ENCODE measurements around the gene SLC9A5.

The SLC9A5 gene

DNA sequence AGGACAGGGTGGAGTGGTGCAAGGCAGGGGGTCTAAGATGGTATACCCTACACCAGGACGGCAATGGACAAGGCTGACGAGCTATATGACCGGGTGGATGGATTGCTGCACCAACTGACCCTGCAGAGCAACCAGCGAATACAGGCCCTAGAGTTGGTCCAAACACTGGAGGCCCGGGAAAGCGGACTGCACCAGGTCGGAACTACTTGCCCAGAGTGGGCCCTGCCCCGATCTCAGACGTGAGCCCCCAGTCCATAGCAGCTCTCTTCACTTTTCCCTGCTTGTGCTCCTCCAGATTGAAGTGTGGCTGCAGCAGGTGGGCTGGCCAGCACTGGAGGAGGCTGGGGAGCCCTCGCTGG lies 33.6 kb downstream of the SLC9A5 start:
- no peak for DNase-seq

DNA sequence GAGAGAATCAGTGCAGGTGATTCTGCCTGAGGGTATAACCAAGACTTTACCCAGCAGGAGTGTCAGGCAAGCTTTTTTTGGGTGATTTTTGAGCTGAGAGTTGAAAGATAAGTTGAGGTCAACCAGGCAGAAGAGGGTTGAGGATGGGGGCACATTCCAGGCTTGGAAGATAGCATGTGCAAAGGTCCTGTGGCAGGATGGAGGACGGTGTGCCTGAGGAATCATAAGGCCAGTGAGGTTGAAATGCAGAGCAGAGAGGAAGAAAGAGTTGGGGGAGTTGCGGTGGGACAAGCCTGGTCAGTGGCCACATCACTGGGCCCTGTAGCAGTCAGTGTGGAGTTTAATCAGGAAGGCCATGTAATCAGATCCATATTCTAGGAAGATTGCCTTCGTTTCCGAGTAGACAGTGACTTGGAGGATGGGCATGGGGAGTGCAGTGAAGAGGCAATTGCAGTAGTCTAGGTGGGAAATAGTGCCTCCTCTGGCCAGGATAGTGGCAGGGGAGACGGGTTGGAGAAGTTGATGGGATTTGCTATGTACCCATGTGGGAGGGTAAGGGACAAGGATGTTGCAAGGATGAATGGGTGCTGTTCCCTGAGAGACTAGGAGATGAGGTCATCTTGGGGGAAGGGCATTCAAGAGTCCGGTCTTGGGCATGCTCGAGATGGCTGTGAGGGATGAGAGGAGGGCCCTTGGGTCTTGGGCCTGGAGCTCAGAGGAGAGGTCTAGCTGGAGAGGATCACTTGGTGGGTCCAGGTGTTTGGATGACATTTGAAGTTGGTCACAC lies 34.5 kb downstream of the SLC9A5 start:
- DNase-seq = no peak

DNA sequence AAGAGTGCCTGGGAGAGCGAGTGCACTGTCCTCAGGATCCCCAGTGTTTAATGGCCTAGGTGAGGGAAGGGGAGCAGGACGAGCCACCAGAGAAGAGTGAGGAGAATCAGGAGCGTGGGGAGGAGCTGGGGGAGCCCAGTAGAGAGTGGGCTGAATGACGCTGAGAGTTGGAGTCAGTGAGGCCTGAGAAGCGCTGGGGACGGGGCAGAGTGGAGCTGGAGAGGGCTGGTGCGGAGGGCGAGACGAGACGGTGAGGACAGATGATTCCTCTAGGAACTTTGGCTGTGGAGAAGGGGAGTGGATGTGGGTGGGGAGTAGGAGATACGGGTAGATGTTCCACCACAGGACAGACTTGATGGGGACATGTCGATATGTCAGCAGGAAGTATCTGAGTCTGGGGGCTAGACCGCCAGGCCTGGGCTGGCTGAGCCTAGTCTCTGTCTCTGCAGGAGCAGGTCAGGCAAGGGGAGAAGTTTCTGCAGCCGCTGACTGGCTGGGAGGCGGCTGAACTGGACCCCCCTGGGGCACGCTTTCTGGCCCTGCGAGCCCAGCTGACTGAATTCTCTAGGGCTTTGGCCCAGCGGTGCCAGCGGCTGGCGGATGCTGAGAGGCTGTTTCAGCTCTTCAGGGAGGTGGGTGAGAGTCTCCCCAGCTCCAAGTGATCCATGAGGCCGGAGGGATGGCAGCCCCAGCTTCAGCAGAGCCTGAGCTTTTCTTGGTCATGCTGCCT lies 35.2 kb downstream of the SLC9A5 start:
- no peak for DNase-seq

DNA sequence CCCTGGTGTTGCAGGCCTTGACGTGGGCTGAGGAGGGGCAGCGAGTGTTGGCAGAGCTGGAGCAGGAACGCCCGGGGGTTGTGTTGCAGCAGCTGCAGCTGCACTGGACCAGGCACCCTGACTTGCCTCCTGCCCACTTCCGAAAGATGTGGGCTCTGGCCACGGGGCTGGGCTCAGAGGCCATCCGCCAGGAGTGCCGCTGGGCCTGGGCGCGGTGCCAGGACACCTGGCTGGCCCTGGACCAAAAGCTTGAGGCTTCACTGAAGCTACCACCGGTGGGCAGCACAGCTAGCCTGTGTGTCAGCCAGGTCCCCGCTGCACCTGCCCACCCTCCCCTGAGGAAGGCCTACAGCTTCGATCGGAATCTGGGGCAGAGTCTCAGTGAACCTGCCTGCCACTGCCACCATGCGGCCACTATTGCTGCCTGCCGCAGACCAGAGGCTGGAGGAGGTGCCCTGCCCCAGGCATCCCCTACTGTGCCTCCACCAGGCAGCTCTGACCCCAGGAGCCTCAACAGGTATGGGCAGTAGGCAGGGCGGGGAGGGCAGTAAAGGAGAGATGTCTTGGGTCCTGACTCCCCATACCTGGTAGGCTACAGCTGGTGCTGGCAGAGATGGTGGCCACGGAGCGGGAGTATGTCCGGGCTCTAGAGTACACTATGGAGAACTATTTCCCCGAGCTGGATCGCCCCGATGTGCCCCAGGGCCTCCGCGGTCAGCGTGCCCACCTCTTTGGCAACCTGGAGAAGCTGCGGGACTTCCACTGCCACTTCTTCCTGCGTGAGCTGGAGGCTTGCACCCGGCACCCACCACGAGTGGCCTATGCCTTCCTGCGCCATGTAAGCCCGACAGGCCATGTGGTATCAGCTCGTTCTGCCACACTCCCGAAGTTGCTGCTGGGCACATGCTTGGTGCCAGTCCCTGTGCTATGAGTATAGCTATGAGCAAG lies 36.2 kb downstream of the SLC9A5 start:
- no peak for DNase-seq

DNA sequence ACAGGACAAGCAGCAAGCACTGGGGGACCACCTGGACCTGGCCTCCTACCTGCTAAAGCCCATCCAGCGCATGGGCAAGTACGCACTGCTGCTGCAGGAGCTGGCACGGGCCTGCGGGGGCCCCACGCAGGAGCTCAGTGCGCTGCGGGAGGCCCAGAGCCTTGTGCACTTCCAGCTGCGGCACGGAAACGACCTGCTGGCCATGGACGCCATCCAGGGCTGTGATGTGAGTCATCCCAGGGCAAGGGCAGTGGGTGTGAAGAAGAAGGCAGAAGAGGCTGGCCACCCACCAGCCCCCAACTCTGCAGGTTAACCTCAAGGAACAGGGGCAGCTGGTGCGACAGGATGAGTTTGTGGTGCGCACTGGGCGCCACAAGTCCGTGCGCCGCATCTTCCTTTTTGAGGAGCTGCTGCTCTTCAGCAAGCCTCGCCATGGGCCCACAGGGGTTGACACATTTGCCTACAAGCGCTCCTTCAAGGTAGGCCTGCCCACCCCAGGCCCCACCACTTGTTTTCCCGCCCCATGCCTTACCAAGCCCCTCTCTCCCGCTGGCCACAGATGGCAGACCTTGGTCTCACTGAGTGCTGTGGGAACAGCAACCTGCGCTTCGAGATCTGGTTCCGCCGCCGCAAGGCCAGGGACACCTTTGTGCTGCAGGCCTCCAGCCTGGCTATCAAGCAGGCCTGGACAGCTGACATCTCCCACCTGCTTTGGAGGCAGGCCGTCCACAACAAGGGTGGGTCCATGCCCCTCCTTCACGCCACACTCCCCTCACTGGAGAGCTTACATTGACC lies 37.9 kb downstream of the SLC9A5 start:
- no peak for DNase-seq

DNA sequence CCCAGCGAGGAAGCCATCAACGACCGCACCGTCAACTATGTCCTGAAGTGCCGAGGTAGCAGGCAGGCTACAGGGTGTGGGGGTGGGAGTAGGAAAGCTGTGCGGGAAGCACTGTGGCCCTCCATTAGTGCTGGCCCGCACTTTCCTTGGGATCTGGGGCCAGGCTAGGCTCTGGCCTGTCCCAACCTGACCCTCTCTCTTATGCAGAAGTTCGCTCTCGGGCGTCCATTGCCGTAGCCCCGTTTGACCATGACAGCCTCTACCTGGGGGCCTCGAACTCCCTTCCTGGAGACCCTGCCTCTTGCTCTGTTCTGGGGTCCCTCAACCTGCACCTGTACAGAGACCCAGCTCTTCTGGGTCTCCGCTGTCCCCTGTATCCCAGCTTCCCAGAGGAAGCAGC lies 39.2 kb downstream of the SLC9A5 start:
- DNase-seq = no peak

DNA sequence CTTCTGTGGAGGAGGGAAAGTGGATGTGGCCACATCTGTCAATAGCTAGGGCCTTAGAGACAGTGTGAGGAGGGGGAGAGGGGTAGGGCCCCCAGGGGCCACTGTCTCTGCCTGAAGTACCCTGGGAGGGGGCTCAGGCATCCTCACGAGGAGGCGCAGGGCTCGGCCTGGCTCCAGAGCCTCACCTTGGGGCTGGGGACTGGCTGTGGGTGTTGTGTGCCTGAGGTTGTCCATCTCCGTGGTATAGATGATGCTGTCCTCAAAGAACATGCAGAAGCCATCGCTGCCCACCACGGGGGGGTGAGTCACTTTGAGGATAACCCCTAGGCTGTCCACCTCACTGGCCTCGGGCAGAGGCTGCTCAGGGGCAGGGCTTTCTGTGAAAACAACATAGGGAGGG lies 42.7 kb downstream of the SLC9A5 start:
- DNase-seq = no peak

DNA sequence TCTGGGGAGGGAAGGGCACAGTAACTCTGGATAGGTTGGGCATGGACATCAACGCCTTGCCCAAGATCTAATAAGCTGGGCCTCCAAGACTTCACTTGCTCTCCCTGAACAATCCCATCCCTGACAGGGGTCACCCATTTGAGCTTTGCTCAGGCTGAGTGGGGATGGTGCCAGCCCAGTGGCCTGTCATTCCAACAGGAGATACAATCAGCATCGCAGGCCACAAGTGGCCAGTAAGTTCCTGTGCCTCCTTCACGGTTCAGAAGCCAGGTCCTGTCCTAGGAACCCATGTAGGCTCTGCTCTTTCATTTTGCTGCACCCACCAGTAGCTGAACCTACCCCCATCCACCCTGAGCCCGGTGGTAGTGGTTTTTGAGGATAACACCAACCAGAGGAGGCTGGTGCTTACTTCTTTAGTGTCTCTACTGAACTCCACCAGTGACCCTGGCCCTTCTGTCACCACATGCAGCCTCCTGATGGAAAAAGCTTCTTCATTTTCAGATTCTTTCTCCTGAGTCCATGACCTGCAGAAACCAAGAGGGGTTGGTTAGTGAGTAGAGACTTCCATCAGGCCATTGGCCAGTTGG lies 45.5 kb downstream of the SLC9A5 start:
- no peak for DNase-seq

DNA sequence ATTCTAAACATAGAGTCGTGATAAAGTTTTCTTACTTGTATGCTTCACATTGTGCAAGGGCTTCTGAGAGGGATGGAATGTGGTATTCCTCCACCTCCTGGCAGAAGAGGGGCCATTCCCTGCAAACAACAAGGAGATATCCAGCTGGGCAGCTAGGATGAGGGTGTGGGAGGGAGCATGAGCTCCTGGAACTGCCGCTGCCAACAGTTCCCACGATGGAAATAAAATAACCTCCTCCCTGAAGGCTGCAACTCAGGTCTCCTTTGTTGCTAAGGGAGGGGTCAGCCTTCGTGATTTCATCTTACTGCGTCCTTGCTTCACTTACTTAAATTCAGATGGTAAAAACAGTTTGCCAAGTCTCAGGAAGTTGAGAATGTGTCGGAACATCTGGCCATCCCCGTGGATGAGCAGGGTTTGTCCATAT lies 46.2 kb downstream of the SLC9A5 start:
- no peak for DNase-seq

DNA sequence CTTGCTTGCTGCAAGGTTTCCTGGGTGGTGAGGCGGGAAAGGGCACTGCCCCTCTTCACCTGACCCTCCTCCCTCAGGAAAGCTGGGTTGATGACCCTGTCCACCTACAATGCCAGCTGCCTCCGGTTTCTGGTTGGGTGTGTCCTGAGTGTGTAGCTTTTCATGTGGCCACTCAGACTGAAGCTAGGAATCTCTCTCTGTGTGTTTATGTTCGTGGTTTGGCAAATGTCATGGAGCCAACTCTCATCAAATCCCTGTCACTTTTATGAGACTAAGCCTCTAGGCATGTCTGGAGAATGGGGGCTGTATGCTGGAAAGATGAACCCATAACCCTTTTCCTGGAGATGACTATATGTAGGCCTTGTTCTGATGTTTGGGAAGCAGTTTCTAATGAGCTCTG lies 47.6 kb downstream of the SLC9A5 start:
- DNase-seq = no peak

DNA sequence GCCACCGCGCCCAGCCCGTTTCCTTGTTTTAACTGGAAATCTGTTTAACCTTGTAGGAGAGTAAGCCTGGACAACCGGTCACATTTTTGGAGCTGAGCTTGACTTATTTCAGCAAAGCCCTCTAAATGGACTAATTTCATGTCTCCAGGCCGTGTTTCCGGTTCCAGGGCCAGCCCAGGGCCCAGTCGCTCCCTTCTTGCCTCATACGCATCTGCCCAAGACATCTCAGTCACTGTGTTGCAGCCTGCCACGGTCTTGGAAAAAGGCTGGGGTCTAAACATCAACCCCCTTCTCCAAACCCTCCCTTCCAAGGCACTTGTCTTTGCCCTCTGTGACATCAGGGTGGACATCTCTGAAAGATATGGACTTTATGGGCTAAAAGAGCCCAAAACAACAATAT lies 49.5 kb downstream of the SLC9A5 start:
- no peak for DNase-seq

DNA sequence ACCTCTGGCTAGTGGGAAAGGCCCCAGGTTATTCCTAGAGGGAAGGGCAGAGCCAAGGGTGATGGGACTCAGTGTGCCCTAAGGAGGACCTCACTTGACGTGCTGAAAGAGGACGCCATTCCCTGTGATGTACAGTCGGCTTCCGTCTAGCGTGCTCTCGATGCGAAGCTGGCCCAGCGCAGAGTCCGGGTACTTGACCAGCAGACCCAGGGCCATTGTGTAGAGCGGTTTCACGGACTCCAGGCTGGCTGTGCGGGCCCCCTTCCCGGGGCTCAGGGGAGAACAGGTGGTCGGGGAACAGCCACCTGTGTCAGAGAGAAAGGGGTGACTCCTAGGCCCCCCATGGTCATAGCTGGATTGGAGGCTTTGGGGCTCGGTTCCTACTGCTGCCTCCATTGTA lies 50.5 kb downstream of the SLC9A5 start:
- DNase-seq = no peak

DNA sequence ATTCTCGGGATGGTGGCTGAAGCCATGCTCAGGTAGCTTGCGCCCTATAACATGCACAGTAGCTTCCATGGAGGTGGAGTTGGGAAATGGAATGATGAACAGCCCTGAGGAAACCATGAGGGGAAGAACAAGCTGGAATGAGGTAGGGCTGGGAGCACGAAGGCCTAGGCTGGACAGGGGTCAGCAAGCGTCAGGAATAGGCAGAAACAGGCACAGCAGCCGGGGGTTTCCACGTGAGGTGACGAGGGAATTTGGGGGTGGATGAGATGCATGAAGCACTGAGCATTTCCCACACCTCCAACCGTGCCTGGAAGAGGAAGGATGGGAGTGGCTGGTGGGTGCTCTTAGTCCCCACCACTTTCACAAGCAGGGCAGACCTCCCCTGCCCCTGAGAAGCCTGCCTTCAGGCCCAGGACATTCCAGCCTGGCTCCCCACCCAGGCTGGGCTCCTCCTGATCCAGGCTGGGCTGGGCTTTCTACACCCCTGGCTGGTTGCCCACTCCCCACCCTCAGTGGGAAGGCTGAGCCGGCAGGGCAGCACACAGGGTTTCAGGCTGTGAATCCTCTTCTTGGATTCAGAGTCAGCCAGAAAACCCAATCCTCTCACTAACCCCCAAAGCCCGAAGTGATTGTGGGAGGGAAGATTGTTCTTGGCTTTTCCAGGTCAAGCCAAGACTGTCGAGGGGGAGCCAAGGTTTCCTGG lies 52.5 kb downstream of the SLC9A5 start:
- no peak for DNase-seq

DNA sequence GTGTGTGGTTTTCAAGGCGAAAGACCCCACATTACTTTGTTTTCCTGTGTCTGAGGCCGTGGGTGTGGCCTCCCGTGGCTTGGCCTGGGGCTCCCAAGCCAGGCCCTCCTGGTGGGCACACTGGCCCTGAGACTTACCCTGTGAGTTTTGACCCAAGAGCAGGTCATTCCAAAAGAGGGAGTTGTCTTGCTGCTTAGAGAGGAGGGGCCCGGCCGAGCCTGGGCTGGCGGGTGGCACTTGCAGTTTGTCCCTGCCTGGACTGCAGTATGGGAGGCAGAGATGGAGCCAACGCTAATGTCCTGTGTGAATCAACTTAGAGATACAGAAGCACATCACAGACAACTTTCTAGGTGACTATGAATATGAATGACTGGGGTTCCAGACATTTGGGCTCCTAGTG lies 53.3 kb downstream of the SLC9A5 start:
- no peak for DNase-seq

DNA sequence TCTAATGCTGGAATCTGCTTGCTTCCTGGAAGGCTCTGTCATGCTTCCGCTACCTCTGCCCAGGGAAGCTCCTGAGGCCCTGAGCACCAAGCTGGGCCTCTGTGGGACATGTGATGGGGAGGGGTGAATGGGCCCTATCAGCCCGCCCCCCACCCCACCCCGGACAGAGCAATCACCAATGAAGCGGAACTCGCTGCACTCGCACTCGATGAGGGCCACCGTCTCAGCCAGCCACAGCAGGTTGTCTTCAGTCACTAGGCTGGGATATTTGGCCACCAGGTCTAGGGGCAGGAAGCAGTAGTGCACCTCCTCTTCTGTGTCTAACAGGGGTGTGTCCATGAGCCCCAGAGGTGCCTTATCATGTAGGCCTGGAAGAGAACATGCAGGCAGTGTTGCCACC lies 54.2 kb downstream of the SLC9A5 start:
- no peak for DNase-seq

DNA sequence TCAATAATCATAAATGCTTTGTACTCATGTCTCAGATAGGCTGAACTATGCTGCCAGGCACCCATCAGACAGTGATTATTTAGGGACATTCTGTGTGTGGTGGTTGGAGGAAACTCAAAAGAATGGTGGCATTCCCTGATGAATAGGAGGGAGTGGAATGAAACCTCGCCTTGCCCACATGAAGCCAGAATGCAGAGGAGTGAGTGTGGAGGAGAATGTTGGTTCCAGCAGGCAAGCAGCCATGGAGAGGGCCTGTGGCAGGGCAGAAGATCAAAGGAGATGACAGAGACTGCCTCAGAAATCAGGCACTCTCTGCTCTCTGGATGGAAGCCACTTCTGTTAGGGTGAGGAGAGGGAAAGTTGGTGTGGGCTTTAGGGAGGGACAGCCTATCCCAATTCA lies 55.2 kb downstream of the SLC9A5 start:
- no peak for DNase-seq

DNA sequence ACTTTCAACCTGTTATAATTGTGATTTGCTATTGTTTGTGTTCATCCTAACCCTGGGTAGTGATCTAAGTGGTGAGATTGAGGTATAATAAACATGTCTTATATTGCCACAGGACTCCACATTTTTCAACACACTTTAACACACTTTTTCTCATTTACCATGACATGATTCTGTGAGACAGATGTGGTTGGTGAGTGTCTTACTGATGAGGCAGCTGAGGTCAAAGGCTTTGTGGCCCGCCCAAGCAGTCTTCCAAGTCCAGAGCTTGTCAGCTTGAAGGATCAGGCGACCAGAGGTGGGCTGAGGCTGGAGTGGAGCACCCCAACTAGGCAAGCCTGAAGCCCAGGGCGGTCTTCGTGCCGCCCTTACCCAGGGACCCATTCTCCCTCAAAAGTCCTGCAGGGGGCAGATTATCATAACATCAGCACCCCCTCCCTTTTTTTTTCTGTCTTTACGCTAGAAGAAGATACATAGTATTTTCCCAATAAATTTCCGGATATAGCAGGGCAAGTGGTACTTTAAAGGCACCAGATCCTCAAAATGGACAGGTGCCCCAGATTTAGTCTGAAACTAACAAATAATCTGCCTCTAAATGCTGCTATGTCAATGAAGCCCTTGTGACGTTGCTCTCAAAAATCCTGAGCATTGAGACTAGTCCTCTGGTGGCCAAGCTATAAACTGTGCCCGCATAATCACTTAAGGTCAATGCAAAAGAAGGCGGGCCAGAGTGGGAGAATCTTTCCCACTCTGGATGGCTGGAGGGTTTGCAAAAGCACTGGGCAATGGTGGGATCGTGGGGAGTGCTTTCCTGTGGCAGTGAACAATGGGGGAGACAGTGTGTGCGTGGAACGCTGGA lies 56.7 kb downstream of the SLC9A5 start:
- no peak for DNase-seq

DNA sequence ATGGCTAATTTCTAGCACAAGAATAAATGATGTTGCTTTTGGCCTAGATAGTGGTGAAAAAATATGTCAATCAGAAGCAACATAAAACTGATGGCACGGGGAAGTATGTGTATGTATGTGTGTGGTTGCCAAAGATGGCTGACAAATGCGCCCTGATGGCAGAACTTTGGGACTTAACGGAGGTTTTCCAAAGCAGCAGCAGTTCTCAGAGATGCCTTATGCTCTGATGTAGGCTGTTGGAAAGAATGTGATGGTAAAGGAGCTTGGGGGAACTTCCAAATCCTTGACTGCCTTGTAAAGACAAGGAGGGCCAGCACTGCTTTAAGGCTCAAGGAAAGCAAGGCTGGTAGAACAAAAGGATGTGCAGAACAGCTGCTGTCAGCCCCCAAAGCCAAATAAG lies 61.8 kb downstream of the SLC9A5 start:
- DNase-seq = no peak

DNA sequence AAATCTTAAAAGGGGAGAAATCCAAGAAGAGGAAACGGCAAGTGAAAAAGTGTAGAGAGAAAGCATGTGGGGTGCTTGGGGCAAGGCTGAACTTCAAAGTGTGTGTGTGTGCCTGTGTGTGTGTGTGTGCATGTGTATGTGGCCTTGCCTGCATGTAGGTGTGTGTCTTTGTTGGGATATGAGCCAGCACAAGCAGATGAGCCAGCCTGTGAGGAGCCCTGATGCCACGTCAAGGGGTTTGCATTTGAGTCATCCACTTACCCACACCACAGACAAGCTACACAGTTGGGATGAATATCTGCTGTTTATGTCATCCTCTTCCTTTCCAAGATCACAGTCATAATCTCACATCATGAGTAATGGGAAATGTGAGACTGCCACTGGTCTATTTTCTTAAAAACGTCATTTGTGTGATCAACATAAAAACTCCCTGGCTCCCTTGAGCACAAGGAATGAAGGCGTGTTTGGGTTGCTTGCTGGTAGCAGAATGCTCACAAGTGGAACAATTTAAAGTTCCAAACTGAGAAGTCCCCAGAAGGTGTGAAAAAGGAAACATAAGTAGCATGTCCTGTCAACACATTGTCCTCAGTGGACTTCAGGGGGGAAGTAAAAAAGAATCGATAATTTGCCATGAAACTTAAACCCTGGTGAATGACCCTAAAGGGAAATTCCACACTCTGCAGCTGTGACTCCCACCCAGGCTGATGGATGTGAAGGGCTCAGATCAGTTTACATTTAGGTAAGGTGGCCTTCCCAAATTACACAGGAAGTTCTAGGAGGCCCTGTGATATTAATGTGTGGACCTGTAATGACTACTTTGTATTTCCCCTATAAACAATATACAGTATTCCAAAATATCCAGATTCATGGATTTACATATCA lies 63.1 kb downstream of the SLC9A5 start:
- no peak for DNase-seq

DNA sequence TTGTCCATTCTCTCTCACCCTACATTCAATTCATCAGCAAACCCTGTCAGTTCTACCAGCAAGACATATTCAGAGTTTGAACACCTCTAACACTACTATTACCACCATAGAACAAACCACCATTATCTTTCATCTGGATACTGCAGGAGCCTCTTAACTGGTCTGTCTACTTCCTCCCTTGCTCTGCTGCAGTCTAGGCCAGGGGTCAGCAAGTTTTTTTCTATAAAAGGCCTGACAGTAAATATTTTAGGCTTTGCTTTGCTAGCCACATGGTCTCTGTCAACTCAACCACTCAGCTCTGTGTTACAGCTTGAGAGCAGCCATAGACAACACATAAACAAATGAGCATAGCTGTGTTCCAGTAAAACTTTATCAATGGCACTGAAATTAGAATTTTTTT lies 63.9 kb downstream of the SLC9A5 start:
- DNase-seq = no peak

All from effector CD4-positive, alpha-beta T cell (primary cell).